HepG2 (cell line): ENCODE measurements around the gene LYRM1. TPM values are rescaled to one million over a fixed set of nuclear protein-coding genes. Genes with fewer than 3 reads are reported as not detected.

ENCODE experiments used
- ATF1 ChIP-seq: IDR thresholded peaks from 2 replicates; pipeline ENCODE4 v1.6.1; 2016; ENCODE audit warnings: mild to moderate bottlenecking, control low read depth
- BCL6 ChIP-seq: IDR thresholded peaks from 2 replicates; pipeline ENCODE4 v1.6.1; 2016; ENCODE audit warnings: missing genetic modification reagents, missing compliant biosample characterization
- GPN1 ChIP-seq: sonication (generic); formaldehyde crosslinking; IDR thresholded peaks from 2 replicates; pipeline ENCODE4 v1.5.1; 2020; ENCODE audit warnings: missing genetic modification reagents, borderline replicate concordance
- PHF21A ChIP-seq: sonication (generic); formaldehyde crosslinking; IDR thresholded peaks from 2 replicates; pipeline ENCODE4 v1.5.0; 2020; ENCODE audit warnings: mild to moderate bottlenecking, missing genetic modification reagents
- PITX1 ChIP-seq: sonication (generic); formaldehyde crosslinking; IDR thresholded peaks from 2 replicates; pipeline ENCODE4 v1.5.1; 2020; ENCODE audit warnings: mild to moderate bottlenecking, missing genetic modification reagents
- PLRG1 ChIP-seq: fragments of 450-650 bp; conservative IDR thresholded peaks from 2 replicates; pipeline ENCODE4 v1.6.1; 2016
- PTBP1 ChIP-seq: fragments of 200-400 bp; formaldehyde crosslinking; IDR thresholded peaks from 2 replicates; pipeline ENCODE4 v1.6.1; 2018; ENCODE audit warnings: low read length, low read depth; ENCODE audit not compliant: poor library complexity, severe bottlenecking
- TBP ChIP-seq: sonication (generic); formaldehyde crosslinking; IDR thresholded peaks from 2 replicates; pipeline ENCODE4 v1.5.0; 2020; ENCODE audit warnings: missing genetic modification reagents
- TSC22D2 ChIP-seq: sonication (generic); formaldehyde crosslinking; IDR thresholded peaks from 2 replicates; pipeline ENCODE4 v1.5.1; 2020; ENCODE audit warnings: missing genetic modification reagents, mild to moderate bottlenecking, borderline replicate concordance
- ZFX ChIP-seq: sonication (generic); formaldehyde crosslinking; IDR thresholded peaks from 2 replicates; pipeline ENCODE4 v1.4.0; 2020; ENCODE audit warnings: mild to moderate bottlenecking, low read depth, missing genetic modification reagents, moderate library complexity
- ZNF326 ChIP-seq: sonication (generic); formaldehyde crosslinking; IDR thresholded peaks from 2 replicates; pipeline ENCODE4 v1.4.0; 2020; ENCODE audit warnings: missing genetic modification reagents, borderline replicate concordance
- ZNF468 ChIP-seq: sonication (generic); formaldehyde crosslinking; IDR thresholded peaks from 2 replicates; pipeline ENCODE4 v1.8.0; 2022; ENCODE audit warnings: mild to moderate bottlenecking, moderate library complexity, missing genetic modification reagents
- polyA plus RNA-seq, 8 experiments: library from polyadenylated mRNA; depleted of rRNA in 3 of 8; stranded (reverse) in 7 of 8; unstranded in 1 of 8; fragments of >200 nt; fragmentation: Illumina TruSeq in 4 of 8; extraction: Trizol in 4 of 8; gene quantifications; 2 replicates each; pipeline versions ENCODE4 v1.2.1 to v1.2.3, GENCODE V29; 2011 to 2016; ENCODE audit warnings: low read depth in 4 of 8, missing spikeins in 1 of 8, mixed read lengths in 1 of 8; ENCODE audit not compliant: insufficient read depth in 1 of 8
- total RNA-seq, 5 experiments: library from RNA; depleted of rRNA; stranded (reverse); fragments of >200 nt; fragmentation: Illumina TruSeq; extraction: Trizol; gene quantifications; 2 replicates each; pipeline ENCODE4 v1.2.3, GENCODE V29; 2016; ENCODE audit warnings: low read depth in 1 of 5
- TF ChIP-seq, protein P1 (sequence below): sonication (generic); formaldehyde crosslinking; IDR thresholded peaks from 2 replicates; pipeline ENCODE4 v1.4.0; 2020; ENCODE audit warnings: missing genetic modification reagents
- TF ChIP-seq, protein P2 (sequence below): sonication (generic); formaldehyde crosslinking; IDR thresholded peaks from 2 replicates; pipeline ENCODE4 v1.5.0; 2020; ENCODE audit warnings: mild to moderate bottlenecking, missing genetic modification reagents, borderline replicate concordance
- TF ChIP-seq, protein P3 (sequence below): sonication (generic); formaldehyde crosslinking; IDR thresholded peaks from 2 replicates; pipeline ENCODE4 v1.5.0; 2020; ENCODE audit warnings: mild to moderate bottlenecking, missing genetic modification reagents, borderline replicate concordance

The LYRM1 gene
- total and polyA plus RNA-seq, 2 of the 13 experiments (the other 11 are each of a cell fraction or from before 2014, with no cell fraction given), result 59.2 to 82.6 TPM

DNA sequence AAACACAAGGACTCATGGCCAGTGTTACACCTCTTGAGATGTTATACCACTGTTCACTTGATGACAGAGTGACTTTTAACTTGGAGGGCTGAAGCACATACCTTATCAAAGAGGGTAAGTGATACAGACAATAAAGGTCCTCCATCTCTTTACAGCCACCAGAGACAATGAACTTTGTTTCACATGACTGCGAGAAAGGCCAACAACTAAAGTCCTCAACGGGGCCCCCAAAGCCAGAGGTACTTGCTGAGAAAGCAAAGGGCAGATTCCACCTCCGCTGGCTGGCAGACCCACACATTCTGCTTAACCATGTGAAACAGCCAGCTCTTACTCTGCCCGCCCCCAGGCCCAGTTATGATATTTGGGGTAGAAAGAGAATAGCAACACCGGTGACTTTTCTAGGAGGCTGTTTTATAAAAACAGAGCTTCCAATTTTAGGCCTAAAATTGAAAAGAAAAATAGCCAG lies 21.9 kb upstream of the LYRM1 start (continued):
- TF ChIP-seq PITX1 (CRISPR knock-in tag), result no peak
- TF ChIP-seq ZNF326 (CRISPR knock-in tag), result no peak
- TF ChIP-seq PTBP1, result no peak
- TF ChIP-seq, protein P1, sequence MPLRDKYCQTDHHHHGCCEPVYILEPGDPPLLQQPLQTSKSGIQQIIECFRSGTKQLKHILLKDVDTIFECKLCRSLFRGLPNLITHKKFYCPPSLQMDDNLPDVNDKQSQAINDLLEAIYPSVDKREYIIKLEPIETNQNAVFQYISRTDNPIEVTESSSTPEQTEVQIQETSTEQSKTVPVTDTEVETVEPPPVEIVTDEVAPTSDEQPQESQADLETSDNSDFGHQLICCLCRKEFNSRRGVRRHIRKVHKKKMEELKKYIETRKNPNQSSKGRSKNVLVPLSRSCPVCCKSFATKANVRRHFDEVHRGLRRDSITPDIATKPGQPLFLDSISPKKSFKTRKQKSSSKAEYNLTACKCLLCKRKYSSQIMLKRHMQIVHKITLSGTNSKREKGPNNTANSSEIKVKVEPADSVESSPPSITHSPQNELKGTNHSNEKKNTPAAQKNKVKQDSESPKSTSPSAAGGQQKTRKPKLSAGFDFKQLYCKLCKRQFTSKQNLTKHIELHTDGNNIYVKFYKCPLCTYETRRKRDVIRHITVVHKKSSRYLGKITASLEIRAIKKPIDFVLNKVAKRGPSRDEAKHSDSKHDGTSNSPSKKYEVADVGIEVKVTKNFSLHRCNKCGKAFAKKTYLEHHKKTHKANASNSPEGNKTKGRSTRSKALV (CRISPR knock-in tag), result no peak
- TF ChIP-seq ZFX (CRISPR knock-in tag), result peak; percentile 66
- 0 out of 2 replicates have a peak, but pooled peaks have one; percentile 23 for TF ChIP-seq TSC22D2
- TF ChIP-seq, protein P2, sequence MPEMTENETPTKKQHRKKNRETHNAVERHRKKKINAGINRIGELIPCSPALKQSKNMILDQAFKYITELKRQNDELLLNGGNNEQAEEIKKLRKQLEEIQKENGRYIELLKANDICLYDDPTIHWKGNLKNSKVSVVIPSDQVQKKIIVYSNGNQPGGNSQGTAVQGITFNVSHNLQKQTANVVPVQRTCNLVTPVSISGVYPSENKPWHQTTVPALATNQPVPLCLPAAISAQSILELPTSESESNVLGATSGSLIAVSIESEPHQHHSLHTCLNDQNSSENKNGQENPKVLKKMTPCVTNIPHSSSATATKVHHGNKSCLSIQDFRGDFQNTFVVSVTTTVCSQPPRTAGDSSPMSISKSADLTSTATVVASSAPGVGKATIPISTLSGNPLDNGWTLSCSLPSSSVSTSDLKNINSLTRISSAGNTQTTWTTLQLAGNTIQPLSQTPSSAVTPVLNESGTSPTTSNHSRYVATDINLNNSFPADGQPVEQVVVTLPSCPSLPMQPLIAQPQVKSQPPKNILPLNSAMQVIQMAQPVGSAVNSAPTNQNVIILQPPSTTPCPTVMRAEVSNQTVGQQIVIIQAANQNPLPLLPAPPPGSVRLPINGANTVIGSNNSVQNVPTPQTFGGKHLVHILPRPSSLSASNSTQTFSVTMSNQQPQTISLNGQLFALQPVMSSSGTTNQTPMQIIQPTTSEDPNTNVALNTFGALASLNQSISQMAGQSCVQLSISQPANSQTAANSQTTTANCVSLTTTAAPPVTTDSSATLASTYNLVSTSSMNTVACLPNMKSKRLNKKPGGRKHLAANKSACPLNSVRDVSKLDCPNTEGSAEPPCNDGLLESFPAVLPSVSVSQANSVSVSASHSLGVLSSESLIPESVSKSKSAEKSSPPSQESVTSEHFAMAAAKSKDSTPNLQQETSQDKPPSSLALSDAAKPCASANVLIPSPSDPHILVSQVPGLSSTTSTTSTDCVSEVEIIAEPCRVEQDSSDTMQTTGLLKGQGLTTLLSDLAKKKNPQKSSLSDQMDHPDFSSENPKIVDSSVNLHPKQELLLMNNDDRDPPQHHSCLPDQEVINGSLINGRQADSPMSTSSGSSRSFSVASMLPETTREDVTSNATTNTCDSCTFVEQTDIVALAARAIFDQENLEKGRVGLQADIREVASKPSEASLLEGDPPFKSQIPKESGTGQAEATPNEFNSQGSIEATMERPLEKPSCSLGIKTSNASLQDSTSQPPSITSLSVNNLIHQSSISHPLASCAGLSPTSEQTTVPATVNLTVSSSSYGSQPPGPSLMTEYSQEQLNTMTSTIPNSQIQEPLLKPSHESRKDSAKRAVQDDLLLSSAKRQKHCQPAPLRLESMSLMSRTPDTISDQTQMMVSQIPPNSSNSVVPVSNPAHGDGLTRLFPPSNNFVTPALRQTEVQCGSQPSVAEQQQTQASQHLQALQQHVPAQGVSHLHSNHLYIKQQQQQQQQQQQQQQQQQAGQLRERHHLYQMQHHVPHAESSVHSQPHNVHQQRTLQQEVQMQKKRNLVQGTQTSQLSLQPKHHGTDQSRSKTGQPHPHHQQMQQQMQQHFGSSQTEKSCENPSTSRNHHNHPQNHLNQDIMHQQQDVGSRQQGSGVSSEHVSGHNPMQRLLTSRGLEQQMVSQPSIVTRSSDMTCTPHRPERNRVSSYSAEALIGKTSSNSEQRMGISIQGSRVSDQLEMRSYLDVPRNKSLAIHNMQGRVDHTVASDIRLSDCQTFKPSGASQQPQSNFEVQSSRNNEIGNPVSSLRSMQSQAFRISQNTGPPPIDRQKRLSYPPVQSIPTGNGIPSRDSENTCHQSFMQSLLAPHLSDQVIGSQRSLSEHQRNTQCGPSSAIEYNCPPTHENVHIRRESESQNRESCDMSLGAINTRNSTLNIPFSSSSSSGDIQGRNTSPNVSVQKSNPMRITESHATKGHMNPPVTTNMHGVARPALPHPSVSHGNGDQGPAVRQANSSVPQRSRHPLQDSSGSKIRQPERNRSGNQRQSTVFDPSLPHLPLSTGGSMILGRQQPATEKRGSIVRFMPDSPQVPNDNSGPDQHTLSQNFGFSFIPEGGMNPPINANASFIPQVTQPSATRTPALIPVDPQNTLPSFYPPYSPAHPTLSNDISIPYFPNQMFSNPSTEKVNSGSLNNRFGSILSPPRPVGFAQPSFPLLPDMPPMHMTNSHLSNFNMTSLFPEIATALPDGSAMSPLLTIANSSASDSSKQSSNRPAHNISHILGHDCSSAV (CRISPR knock-in tag), result no peak
- TF ChIP-seq PHF21A (CRISPR knock-in tag), result peak; percentile 67
- TF ChIP-seq ZNF468 (CRISPR knock-in tag), result no peak
- no peak for TF ChIP-seq GPN1 (CRISPR knock-in tag)
- 0 out of 2 replicates have a peak, but pooled peaks have one; percentile 59 for TF ChIP-seq ATF1 (CRISPR knock-in tag)
- TF ChIP-seq TBP, result no peak
- peak; percentile 36; the same call in 1 of the 2 replicates for TF ChIP-seq BCL6 (CRISPR knock-in tag)
- TF ChIP-seq, protein P3, sequence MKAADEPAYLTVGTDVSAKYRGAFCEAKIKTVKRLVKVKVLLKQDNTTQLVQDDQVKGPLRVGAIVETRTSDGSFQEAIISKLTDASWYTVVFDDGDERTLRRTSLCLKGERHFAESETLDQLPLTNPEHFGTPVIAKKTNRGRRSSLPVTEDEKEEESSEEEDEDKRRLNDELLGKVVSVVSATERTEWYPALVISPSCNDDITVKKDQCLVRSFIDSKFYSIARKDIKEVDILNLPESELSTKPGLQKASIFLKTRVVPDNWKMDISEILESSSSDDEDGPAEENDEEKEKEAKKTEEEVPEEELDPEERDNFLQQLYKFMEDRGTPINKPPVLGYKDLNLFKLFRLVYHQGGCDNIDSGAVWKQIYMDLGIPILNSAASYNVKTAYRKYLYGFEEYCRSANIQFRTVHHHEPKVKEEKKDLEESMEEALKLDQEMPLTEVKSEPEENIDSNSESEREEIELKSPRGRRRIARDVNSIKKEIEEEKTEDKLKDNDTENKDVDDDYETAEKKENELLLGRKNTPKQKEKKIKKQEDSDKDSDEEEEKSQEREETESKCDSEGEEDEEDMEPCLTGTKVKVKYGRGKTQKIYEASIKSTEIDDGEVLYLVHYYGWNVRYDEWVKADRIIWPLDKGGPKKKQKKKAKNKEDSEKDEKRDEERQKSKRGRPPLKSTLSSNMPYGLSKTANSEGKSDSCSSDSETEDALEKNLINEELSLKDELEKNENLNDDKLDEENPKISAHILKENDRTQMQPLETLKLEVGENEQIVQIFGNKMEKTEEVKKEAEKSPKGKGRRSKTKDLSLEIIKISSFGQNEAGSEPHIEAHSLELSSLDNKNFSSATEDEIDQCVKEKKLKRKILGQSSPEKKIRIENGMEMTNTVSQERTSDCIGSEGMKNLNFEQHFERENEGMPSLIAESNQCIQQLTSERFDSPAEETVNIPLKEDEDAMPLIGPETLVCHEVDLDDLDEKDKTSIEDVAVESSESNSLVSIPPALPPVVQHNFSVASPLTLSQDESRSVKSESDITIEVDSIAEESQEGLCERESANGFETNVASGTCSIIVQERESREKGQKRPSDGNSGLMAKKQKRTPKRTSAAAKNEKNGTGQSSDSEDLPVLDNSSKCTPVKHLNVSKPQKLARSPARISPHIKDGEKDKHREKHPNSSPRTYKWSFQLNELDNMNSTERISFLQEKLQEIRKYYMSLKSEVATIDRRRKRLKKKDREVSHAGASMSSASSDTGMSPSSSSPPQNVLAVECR (CRISPR knock-in tag), result peak; percentile 45; the same call in 1 of the 2 replicates
- no peak for TF ChIP-seq PLRG1
